ENCODE measurements around the gene KRT85.

The KRT85 gene

DNA sequence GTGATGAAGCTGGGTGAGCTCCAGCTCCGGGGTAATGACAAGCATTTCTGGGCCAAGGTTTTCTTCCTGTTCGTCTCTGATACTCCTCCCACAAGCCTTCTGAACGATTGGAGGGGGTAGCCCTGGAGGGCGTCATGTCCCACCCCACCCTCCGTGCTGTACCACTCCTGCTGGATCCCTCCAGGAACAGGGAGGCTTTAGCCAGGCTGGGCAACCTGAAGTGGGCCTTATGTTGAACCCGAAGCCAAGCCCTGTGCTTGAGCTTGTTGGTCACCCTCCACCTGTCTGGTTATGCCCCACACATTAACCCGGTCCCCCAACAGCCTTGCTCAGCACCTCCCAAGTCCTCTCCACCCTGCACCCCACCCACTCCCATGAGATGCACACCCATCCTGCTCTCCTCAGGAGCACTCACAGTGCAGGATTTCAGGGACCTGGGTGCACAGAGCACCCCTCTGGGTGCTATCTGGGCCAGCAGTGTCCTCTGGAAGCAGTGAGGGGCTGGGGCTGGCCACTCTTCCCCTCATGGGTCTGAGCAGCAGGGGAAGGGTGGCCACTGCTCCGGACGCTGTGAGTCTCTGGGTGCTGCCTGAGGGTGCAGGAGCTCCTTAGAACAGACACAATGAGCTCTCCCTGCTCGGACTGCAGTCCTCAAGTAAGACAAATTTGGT lies 39.3 kb downstream of the KRT85 start:
- Histone ChIP-seq H3K4me3 (ENCODE audit: low read depth, low read length) (no peak overlapping the region), H3K4me1 (ENCODE audit: control insufficient read depth, insufficient read depth, low read length) (no peaks in the 10 kb centered on the region), H3K36me3 (ENCODE audit: control insufficient read depth, insufficient read depth, low read length) (no peaks in the 10 kb centered on the region), H3K9ac (ENCODE audit: low read depth, low read length) (no peak overlapping the region), H3K9me3 (ENCODE audit: control insufficient read depth, insufficient read depth, low read length) (no peaks in the 10 kb centered on the region), H3K27me3 (ENCODE audit: control insufficient read depth, insufficient read depth, low read length) (no peaks in the 10 kb centered on the region)

DNA sequence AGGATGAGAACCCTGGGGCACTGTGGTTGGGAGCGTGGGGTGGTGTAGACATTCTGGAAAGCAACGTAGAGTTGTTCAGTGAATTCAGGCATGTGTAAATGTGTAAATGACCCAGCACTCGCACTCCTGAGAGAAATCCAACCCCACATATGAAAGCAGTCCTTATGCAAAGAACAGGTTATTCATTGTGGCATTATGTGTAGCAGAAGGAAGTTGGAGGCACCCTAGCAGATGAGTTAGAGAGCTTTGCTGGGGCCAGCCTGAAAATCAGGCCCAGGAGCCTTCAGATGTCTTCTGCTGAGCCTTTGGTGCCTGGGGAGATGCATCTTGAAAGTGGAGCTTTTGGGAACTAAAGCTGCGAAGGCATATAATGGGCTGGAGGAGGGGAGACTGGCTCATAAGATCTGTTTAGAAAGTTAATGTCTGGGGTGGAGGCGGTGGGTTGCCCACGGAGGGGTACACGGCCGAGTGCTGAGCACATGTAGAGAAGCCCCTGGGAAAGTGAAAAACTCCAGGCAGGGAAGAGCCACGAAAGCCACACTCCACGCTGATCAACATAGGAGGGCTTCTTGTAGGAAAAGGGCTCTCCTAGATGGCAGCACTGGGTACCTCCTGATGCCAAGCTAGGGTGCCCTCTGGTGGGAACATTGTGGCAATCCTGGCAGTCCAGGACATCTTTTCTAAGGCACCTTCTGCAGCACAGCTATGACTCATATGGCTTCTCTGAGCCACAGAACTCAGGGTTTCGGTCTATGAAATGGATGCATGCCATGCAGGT lies 40.0 kb downstream of the KRT85 start:
- H3K27me3 ChIP-seq (ENCODE audit: control insufficient read depth, insufficient read depth, low read length): no peaks in the 10 kb centered on the region
- no peak overlapping the region for H3K9ac ChIP-seq (ENCODE audit: low read depth, low read length)
- H3K4me1 ChIP-seq (ENCODE audit: control insufficient read depth, insufficient read depth, low read length): no peaks in the 10 kb centered on the region
- H3K4me3 ChIP-seq (ENCODE audit: low read depth, low read length): no peak overlapping the region
- no peaks in the 10 kb centered on the region for H3K9me3 ChIP-seq (ENCODE audit: control insufficient read depth, insufficient read depth, low read length)
- no peaks in the 10 kb centered on the region for H3K36me3 ChIP-seq (ENCODE audit: control insufficient read depth, insufficient read depth, low read length)

DNA sequence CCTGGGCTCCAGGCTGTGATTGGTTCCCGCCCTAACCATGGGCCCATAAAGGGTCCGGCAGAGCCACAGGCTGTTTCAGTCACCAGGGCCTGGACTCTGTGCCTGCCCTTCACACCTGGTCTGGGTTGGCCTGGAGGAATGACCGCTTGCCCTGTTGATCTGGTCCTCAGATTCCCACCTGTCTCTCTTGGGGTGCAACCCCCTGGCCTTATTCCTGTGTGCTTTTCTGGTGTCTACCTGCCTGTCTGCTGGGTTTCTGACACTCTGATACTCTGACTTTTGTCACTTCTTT lies 43.2 kb downstream of the KRT85 start:
- H3K27me3 ChIP-seq (ENCODE audit: control insufficient read depth, insufficient read depth, low read length): no peaks in the 10 kb centered on the region
- H3K4me3 ChIP-seq (ENCODE audit: low read depth, low read length): no peak overlapping the region
- H3K4me1 ChIP-seq (ENCODE audit: control insufficient read depth, insufficient read depth, low read length): no peaks in the 10 kb centered on the region
- no peaks in the 10 kb centered on the region for H3K9me3 ChIP-seq (ENCODE audit: control insufficient read depth, insufficient read depth, low read length)
- H3K36me3 ChIP-seq (ENCODE audit: control insufficient read depth, insufficient read depth, low read length): no peaks in the 10 kb centered on the region
- peak overlapping the region; percentile 12 for H3K9ac ChIP-seq (ENCODE audit: low read depth, low read length)

DNA sequence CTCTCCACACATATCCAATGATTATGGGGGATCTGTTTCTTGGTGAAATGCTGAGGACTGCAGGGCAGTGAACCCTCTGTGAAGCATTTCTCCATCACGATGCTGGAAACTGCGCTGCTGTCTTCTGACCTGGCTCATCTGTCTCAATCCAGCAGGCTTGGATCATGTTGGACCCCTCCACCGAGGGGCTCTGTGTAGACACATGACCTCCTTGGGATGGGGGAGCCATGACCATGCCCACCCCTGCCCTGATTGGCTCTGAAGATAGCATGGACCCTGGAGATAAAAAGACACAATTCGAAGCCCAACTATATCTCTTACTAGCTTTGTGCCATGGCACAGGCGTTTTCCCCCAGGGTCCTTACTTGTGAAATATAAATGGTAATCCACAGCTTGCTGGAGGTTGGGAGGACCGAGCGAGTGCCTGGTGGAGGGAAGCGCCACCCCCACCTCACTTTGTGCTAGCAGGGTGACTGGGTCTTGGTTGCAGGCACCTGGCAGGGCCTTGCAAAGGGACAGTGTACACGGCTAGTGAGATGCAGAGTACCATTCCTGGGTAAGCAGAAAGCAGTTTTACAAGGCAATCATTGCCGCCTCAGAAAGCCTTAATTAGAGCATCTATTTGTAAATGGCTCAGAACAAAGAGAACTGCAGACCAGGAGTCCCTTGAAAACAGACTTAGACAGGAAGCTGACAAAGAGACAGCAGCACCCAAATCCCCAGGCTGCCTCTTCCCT lies 43.7 kb downstream of the KRT85 start:
- Histone ChIP-seq H3K4me3 (ENCODE audit: low read depth, low read length) (no peak overlapping the region), H3K36me3 (ENCODE audit: control insufficient read depth, insufficient read depth, low read length) (no peaks in the 10 kb centered on the region), H3K9ac (ENCODE audit: low read depth, low read length) (peak overlapping the region; percentile 12), H3K4me1 (ENCODE audit: control insufficient read depth, insufficient read depth, low read length) (no peaks in the 10 kb centered on the region), H3K9me3 (ENCODE audit: control insufficient read depth, insufficient read depth, low read length) (no peaks in the 10 kb centered on the region), H3K27me3 (ENCODE audit: control insufficient read depth, insufficient read depth, low read length) (no peaks in the 10 kb centered on the region)

DNA sequence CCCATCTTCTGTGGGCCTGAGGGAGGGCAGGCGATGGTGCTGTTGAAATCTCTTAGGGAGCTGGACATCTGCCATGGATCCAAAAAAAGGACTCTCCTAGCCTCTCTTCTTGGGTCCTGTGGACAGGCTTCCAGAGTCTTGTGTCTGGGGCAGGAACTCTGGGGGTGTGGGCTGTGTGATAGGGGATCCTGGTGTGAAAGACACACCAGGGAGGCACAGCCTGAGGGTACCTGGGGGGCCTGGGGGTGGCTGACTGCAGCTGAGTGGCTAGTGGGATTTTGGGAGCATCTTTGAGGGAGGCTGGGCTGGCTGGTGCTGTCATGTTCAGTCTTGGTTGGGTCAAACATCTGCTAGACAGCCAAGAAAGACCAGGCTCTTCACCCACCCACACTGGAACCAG lies 44.3 kb downstream of the KRT85 start:
- Histone ChIP-seq H3K9ac (ENCODE audit: low read depth, low read length) (no peak overlapping the region), H3K36me3 (ENCODE audit: control insufficient read depth, insufficient read depth, low read length) (no peaks in the 10 kb centered on the region), H3K4me3 (ENCODE audit: low read depth, low read length) (no peak overlapping the region), H3K27me3 (ENCODE audit: control insufficient read depth, insufficient read depth, low read length) (no peaks in the 10 kb centered on the region), H3K9me3 (ENCODE audit: control insufficient read depth, insufficient read depth, low read length) (no peaks in the 10 kb centered on the region), H3K4me1 (ENCODE audit: control insufficient read depth, insufficient read depth, low read length) (no peaks in the 10 kb centered on the region)

DNA sequence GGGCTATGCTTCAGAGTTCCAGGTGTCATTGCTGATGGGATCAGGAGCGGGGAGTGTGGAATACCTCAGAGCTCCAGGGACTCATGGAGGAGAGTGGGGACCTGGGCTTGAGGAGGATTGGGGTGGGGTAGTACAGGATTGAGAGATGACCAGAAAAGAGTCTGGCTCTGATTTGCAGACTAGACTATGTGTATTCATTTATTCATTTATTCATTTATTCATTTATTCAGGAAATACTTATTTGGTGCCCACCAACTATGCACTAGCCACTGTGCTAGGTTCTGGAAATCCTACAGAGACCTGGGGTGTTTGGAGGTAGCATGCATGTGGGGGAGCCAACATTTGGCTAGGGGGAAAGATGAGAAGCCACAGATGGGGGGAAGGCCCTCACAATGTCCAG lies 45.2 kb downstream of the KRT85 start:
- H3K27me3 ChIP-seq (ENCODE audit: control insufficient read depth, insufficient read depth, low read length): no peaks in the 10 kb centered on the region

DNA sequence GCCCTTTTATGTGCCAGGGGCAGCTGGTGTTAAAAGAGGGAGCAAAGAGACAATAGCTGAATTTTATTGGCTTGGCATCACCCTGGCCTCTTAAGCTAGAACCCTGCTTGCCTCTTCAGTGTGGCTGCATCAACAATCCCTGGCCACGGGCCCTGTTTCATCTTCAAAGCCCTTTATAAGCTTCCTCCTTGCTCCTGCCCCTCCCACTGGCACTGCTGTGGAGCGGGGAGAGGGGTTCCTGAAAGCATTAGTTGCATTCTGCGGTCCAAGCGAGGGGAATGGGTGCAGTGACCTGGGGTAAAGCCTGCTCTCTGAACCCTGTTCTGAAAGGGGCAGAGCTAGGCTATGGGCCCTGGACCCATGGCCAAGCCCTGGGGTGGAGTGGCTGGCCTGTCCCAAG lies 45.9 kb downstream of the KRT85 start:
- Histone ChIP-seq H3K9ac (ENCODE audit: low read depth, low read length) (no peak overlapping the region), H3K9me3 (ENCODE audit: control insufficient read depth, insufficient read depth, low read length) (no peaks in the 10 kb centered on the region)

More for the DNA sequence above, 45.2 kb downstream of the KRT85 start:
- H3K9ac ChIP-seq (ENCODE audit: low read depth, low read length): no peak overlapping the region
- H3K4me3 ChIP-seq (ENCODE audit: low read depth, low read length): no peak overlapping the region
- H3K36me3 ChIP-seq (ENCODE audit: control insufficient read depth, insufficient read depth, low read length): no peaks in the 10 kb centered on the region
- no peaks in the 10 kb centered on the region for H3K9me3 ChIP-seq (ENCODE audit: control insufficient read depth, insufficient read depth, low read length)
- no peaks in the 10 kb centered on the region for H3K4me1 ChIP-seq (ENCODE audit: control insufficient read depth, insufficient read depth, low read length)

DNA sequence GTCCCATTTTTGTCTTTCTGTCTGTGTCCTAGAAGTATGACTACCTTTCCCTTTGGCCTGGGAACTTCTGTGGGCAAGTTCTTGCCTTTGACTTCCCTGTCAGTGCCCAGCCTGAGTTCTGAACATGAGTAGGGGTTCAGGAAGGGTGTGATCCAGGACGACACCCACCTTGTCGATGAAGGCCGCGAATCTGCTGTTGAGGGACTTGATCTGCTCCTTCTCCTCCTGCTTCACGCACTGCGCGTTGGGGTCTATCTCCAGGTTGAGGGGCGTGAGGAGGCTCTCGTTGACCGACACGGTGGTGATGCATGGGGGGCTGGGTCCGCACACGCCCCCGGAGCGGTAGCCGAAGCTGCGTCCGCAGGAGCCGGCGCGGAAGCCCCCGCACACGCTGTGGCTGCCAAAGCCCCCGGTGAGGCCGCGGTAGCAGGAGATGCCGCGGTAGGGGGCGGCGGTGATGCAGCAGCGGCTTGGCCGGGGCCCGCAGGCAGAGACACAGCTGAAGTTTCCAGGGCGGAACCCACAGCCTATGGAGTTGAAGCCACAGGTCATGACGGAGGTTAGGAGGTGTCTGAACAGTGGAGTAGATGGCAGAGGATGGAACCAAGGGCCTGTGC lies 46.4 kb downstream of the KRT85 start, which contains the start of gene KRT83:
Gene KRT83, minus strand, starts transcription at position 615 of the 617 bp plus-strand sequence. Its CDS starts 63 bp downstream, at position 552.
- H3K27me3 ChIP-seq (ENCODE audit: control insufficient read depth, insufficient read depth, low read length): no peaks in the 10 kb centered on the region
- no peaks in the 10 kb centered on the region for H3K36me3 ChIP-seq (ENCODE audit: control insufficient read depth, insufficient read depth, low read length)
- no peaks in the 10 kb centered on the region for H3K9me3 ChIP-seq (ENCODE audit: control insufficient read depth, insufficient read depth, low read length)
- no peak within 1 kb of the TSS for H3K9ac ChIP-seq (ENCODE audit: low read depth, low read length)
- no peak within 1 kb of the TSS for H3K4me3 ChIP-seq (ENCODE audit: low read depth, low read length)
- H3K4me1 ChIP-seq (ENCODE audit: control insufficient read depth, insufficient read depth, low read length): no peaks in the 10 kb centered on the region

More for the DNA sequence above, 45.9 kb downstream of the KRT85 start:
- H3K4me3 ChIP-seq (ENCODE audit: low read depth, low read length): no peak overlapping the region
- H3K36me3 ChIP-seq (ENCODE audit: control insufficient read depth, insufficient read depth, low read length): no peaks in the 10 kb centered on the region
- H3K27me3 ChIP-seq (ENCODE audit: control insufficient read depth, insufficient read depth, low read length): no peaks in the 10 kb centered on the region
- H3K4me1 ChIP-seq (ENCODE audit: control insufficient read depth, insufficient read depth, low read length): no peaks in the 10 kb centered on the region

DNA sequence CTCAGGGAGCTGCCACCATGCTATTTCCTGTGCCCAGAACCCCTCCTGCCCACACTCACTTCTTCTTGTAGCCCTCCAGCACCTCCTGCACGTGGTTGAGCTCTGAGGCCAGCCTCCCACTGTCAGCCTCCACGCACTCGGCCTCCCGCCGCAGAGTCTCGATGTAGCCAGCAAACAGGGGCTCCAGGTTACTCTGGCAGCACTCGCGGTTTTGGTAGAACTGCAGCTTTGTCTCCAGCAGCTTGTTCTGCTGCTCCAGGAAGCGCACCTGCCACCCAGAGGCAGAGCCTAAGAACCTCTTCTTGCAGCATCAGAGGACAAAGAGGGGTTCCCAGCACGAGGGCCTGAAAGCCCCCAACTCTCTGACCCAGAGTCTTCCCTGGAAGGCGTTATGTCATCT lies 48.2 kb downstream of the KRT85 start:
- H3K9me3 ChIP-seq (ENCODE audit: control insufficient read depth, insufficient read depth, low read length): no peaks in the 10 kb centered on the region
- H3K4me3 ChIP-seq (ENCODE audit: low read depth, low read length): no peak overlapping the region
- no peaks in the 10 kb centered on the region for H3K27me3 ChIP-seq (ENCODE audit: control insufficient read depth, insufficient read depth, low read length)
- no peak overlapping the region for H3K9ac ChIP-seq (ENCODE audit: low read depth, low read length)
- no peaks in the 10 kb centered on the region for H3K36me3 ChIP-seq (ENCODE audit: control insufficient read depth, insufficient read depth, low read length)
- H3K4me1 ChIP-seq (ENCODE audit: control insufficient read depth, insufficient read depth, low read length): no peaks in the 10 kb centered on the region

DNA sequence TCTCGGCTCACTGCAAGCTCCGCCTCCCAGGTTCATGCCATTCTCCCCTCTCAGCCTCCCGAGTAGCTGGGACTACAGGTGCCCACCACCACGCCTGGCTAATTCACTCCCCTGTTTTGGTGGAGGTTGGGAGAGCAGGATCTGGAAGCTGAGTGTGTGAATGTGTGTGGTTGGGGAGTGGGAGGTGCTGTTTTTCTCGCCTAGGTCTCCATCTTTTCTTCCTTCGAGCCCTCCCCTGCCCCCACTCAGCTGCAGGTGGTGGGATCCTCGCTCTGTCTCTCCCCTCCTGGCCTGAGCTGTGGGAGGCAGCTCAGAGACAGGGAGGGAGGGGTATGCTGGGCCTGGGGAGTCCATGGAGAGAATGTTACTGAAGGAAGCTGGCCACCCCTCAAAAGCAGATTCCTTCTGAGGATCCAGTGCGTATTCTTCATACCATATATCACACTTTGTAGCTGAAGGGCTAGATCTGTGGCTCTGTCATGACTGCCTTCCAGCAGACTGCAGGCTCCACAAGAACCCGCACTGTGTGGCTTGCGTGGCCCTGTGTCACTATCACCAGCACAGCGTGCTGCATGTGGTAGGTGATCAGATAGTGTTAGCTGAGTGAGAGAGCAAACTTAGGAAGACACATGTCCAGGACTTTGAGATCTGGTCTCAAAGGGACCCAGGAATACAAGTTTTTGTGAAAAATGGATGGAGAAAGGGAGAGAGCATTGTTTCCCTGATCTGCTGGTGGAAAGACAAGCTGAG lies 48.9 kb downstream of the KRT85 start:
- H3K4me3 ChIP-seq (ENCODE audit: low read depth, low read length): no peak overlapping the region
- H3K9ac ChIP-seq (ENCODE audit: low read depth, low read length): no peak overlapping the region
- no peaks in the 10 kb centered on the region for H3K27me3 ChIP-seq (ENCODE audit: control insufficient read depth, insufficient read depth, low read length)
- no peaks in the 10 kb centered on the region for H3K4me1 ChIP-seq (ENCODE audit: control insufficient read depth, insufficient read depth, low read length)
- no peaks in the 10 kb centered on the region for H3K36me3 ChIP-seq (ENCODE audit: control insufficient read depth, insufficient read depth, low read length)
- no peaks in the 10 kb centered on the region for H3K9me3 ChIP-seq (ENCODE audit: control insufficient read depth, insufficient read depth, low read length)

DNA sequence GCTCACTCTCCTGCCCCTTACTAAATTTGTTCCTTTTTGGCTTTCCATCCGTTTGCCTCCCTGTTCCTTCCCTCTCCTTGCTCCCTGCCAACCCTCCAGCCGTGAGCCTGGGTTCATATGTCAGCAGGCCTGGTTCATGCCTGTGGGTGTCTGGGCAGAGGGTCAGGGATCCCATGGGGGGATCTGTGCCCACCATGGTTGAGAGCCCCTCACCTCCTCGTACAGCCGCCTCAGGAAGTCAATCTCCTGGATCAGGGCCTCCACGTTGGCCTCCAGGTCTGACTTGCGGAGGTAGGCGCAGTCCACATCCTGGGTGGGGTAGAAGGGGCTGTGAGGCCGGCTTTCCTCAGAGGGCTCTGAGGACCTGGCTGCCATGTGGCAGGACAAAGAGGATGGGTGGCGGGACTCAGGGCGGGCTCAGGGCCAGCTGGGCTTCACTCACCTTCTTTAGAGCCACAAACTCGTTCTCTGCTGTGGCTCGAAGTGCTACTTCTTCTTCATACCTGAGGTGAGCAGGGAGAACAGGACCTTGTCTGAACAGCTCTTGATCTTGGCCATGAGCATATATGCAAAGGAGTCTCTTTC lies 49.7 kb downstream of the KRT85 start:
- H3K4me1 ChIP-seq (ENCODE audit: control insufficient read depth, insufficient read depth, low read length): no peaks in the 10 kb centered on the region
- H3K9ac ChIP-seq (ENCODE audit: low read depth, low read length): no peak overlapping the region
- H3K36me3 ChIP-seq (ENCODE audit: control insufficient read depth, insufficient read depth, low read length): no peaks in the 10 kb centered on the region
- no peaks in the 10 kb centered on the region for H3K27me3 ChIP-seq (ENCODE audit: control insufficient read depth, insufficient read depth, low read length)
- no peaks in the 10 kb centered on the region for H3K9me3 ChIP-seq (ENCODE audit: control insufficient read depth, insufficient read depth, low read length)
- H3K4me3 ChIP-seq (ENCODE audit: low read depth, low read length): no peak overlapping the region
